GM12891 (cell line): ENCODE results near the gene OLFM1.
"Not testable (repeated sequence)": the region's sequence is repeated elsewhere in the genome, so short reads cannot be mapped to it uniquely, and the experiment has no call there.

Source experiments
- DNase-seq: peaks from one replicate; pipeline ENCODE4 v3.0.0; 2011; ENCODE audit warnings: low spot score; ENCODE audit not compliant: insufficient read length
- FAIRE-seq: peaks from 2 replicates; lab custom pipeline; 2011; peaks lifted over from hg19 to GRCh38; lab: Jason Lieb, UNC
- PAX5 ChIP-seq: IDR thresholded peaks from 2 replicates; pipeline ENCODE4 v1.6.1; 2011; ENCODE audit warnings: low read length, moderate library complexity, mild to moderate bottlenecking; ENCODE audit not compliant: insufficient read depth, severe bottlenecking
- POLR2A ChIP-seq: IDR thresholded peaks from 2 replicates; pipeline ENCODE4 v1.6.1; 2011; ENCODE audit warnings: low read depth, low read length, control low read depth
- POLR2AphosphoS5 ChIP-seq: IDR thresholded peaks from 2 replicates; pipeline ENCODE4 v1.6.1; 2011; ENCODE audit warnings: low read depth, low read length, control low read depth
- POU2F2 ChIP-seq: IDR thresholded peaks from 2 replicates; pipeline ENCODE4 v1.6.1; 2011; ENCODE audit warnings: low read depth, mild to moderate bottlenecking, control low read depth, low read length, moderate library complexity
- SPI1 ChIP-seq: IDR thresholded peaks from 2 replicates; pipeline ENCODE4 v1.6.1; 2011; ENCODE audit warnings: low read depth, low read length, control low read depth
- TAF1 ChIP-seq: IDR thresholded peaks from 2 replicates; pipeline ENCODE4 v1.6.1; 2011; ENCODE audit warnings: low read depth, low read length, control low read depth

Gene OLFM1

GRCh38 chr9:135156525-135157510 lies 69.3 kb downstream of the OLFM1 start:
- DNase-seq (no peak), FAIRE-seq (no peak)
- TF ChIP-seq PAX5 (no peak), SPI1 (no peak), POLR2A (no peak), POU2F2 (no peak)

DNA sequence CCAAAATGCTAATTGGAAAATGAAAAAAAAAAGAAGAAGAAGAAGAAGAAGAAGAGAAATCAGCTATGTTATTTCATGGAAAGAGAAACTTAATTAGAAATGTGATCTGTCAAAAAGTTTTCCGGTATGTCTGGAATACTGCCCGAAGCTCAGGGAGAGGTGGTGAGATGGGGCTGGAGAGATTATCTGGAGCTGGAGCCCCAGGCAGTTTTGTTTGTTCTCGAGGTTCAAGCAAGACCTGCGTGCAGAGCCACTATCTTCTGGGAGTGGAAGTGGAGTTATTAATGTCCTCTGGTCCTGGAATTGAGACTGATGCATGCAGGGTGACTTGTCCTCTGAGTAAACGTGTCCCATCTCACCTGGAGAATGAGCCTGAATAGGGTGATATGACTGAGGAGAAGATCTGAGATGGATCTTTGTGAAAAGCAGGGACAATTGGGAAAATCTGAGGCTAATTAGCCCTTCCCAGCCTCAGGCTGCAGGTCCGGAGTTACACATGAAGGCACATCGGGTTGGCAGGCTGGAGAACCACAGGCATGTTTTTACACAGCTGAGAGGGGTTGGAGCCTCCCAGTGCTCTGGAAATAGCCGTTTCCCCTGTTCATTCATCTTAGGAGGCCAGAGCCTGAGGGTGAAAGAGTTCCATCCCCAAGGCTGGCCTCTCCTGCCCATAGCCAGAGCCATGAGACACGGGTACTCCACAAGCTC lies 70.5 kb downstream of the OLFM1 start:
- TF ChIP-seq TAF1 (no peak), PAX5 (no peak), POU2F2 (no peak), SPI1 (no peak), POLR2A (no peak), POLR2AphosphoS5 (no peak)
- FAIRE-seq (no peak), DNase-seq (no peak)

DNA sequence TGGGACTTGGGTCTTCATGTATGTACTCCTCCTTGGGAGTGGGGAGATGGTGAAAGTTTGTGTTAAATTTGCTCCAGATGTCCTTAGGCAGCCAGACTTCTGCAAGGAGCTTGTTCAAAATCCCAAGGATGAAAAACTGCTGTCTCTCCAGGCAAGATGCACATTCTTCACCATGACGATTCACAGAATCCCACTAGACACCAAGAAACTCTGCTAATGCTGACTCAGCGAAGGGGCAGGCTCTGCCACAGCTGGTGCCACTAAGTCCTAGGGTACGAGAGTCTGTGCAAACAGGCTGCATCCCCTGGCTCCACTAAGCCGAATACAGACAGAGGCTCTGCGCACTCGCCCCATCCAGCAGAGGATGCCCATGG lies 71.1 kb downstream of the OLFM1 start:
- FAIRE-seq, result no peak
- TF ChIP-seq SPI1 (no peak), PAX5 (no peak), POLR2A (no peak), POU2F2 (no peak), TAF1 (no peak)
- no peak for DNase-seq

- no peak for FAIRE-seq
Measured at GRCh38 chr9:135159801-135160200, 72.3 kb downstream of the OLFM1 start.

DNA sequence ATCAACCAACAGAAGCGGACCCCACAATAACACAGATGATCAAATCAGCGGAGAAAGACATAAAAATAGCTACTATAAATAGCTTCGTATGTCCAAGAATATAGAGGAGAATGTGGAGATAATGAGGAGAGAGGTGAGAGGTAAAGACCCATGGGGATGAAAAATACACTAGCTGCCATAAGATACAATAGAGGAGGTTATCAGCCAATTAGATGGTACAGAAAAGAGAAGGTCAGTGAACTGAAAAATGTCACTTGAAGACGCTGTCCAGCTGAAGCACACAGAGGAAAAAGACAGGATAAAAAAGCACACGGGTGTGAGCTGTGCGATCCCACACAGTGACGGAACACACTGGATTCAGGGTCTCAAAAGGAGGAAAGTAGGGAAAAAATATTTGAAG lies 73.4 kb downstream of the OLFM1 start:
- FAIRE-seq, result no peak
- no peak for DNase-seq
- TF ChIP-seq POLR2A, result no peak

More at GRCh38 chr9:135159801-135160200, 72.3 kb downstream of the OLFM1 start:
- TF ChIP-seq PAX5 (no peak), POU2F2 (no peak), POLR2AphosphoS5 (no peak), TAF1 (no peak), SPI1 (no peak), POLR2A (no peak)
- no peak for DNase-seq

GRCh38 chr9:135162599-135162998 lies 75.1 kb downstream of the OLFM1 start:
- DNase-seq, FAIRE-seq: not testable (repeated sequence)

- FAIRE-seq, result no peak
Measured at GRCh38 chr9:135163023-135163780, 75.7 kb downstream of the OLFM1 start.

DNA sequence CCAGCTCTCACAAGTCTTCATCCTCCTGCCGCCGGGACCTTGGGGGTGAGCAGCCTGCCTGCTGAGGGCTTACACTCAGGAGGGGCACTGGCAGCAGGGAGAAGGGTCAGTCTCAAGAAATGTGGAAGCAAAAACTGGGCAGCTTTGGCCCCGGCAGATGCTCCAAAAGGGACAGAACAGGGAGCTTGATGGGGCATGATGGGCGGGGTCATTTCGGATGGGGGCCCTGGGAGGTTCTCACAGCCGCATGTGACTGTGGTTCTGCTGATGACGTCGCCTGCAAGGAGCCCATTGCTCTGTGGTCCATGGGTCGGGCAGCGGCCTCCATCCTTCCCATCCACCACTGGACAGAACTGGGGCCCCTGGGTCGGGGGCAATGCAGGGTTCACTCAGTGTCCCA lies 76.6 kb downstream of the OLFM1 start:
- TF ChIP-seq TAF1 (no peak), POLR2AphosphoS5 (no peak), SPI1 (no peak), POLR2A (no peak), PAX5 (no peak), POU2F2 (no peak)

More at GRCh38 chr9:135163023-135163780, 75.7 kb downstream of the OLFM1 start:
- no peak for DNase-seq
- no peak for TF ChIP-seq POLR2A

GRCh38 chr9:135165003-135165711 lies 77.7 kb downstream of the OLFM1 start:
- TF ChIP-seq POLR2A (no peak), SPI1 (no peak), PAX5 (no peak), TAF1 (no peak), POLR2AphosphoS5 (no peak), POU2F2 (no peak)
- FAIRE-seq (no peak), DNase-seq (no peak)

More for the DNA sequence above, 76.6 kb downstream of the OLFM1 start:
- FAIRE-seq, result no peak
- no peak for DNase-seq
